ENCODE results near the gene TMEM72.

TMEM72 gene

DNA sequence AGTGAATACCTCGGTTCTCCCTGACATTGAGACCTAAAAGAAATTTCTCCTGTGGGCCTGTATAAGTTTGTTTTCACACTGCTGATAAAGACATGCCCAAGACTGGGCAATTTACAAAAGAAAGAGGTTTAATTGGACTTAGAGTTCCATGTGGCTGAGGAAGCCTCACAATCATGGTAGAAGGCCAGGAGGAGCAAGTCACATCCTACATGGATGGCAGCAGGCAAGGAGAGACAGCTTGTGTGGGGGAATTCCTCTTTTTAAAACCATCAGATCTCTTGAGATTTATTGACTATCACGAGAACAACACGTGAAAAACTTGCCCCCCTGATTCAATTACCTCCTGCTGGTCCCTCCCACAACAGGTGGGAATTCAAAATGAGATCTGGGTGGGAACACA lies 6.7 kb downstream of the TMEM72 start:
- peaks cover 0 to 5% of the 10 kb centered on the region in 2 donors for H3K36me3 Mint-ChIP-seq
- ATAC-seq (replicated peaks), result no peak
- peaks cover 6 to 11% of the 10 kb centered on the region in 2 donors for H3K4me1 Mint-ChIP-seq
- no peak overlapping the region for H3K27ac Mint-ChIP-seq
- H3K4me3 Mint-ChIP-seq, result no peak overlapping the region
- no peak for DNase-seq
- peaks cover 6 to 8% of the 10 kb centered on the region in 2 donors for H3K9me3 Mint-ChIP-seq
- H3K27me3 Mint-ChIP-seq, result peaks cover 0 to 5% of the 10 kb centered on the region in 2 donors

DNA sequence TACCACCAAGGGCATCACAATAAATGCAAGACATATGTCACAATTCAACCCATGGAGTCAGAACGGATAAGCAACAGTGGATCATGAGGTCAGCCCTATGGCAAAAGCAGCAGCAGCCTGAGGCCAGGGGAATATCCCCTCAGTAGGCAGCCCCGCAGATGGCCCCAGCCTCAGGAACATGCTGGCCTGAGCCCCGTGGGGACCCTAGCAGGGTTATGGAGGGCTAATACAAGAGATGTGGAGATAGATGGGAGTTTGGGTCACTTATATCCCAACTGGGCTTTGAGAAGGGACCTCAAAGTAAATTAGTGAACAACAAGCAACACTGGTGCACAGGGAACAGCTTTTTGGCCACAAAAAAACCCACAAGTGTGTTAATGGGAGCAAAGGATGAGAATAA lies 9.1 kb downstream of the TMEM72 start:
- Mint-ChIP-seq H3K27me3 (peaks cover 0 to 5% of the 10 kb centered on the region in 2 donors), H3K27ac (no peak overlapping the region), H3K36me3 (peaks cover 0 to 5% of the 10 kb centered on the region in 2 donors), H3K4me1 (no peaks in the 10 kb centered on the region), H3K4me3 (no peak overlapping the region), H3K9me3 (peaks cover 6 to 8% of the 10 kb centered on the region in 2 donors)
- DNase-seq, result no peak
- ATAC-seq (replicated peaks), result no peak

DNA sequence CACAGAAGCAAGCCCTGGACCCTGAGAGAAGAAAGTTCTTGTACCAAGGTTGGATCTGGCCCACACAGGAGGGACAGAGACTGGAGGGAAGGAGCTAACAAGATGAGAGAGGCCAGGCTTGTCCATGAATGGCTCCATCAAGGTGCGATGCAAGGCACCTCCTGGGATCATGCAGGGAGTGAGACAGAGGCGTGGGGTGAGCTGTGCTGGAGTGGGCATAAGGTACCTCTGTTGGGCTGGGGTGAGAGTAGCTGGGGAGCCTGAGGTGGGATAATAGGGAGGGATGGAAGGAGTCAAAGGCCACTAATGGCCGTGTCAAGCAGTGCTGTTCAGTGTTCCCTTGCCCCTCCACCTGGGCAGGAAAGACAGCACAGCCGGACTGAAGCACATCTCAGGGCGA lies 9.9 kb downstream of the TMEM72 start:
- no peak overlapping the region for H3K27ac Mint-ChIP-seq
- no peak for DNase-seq
- H3K36me3 Mint-ChIP-seq, result peaks cover 0 to 5% of the 10 kb centered on the region in 2 donors

DNA sequence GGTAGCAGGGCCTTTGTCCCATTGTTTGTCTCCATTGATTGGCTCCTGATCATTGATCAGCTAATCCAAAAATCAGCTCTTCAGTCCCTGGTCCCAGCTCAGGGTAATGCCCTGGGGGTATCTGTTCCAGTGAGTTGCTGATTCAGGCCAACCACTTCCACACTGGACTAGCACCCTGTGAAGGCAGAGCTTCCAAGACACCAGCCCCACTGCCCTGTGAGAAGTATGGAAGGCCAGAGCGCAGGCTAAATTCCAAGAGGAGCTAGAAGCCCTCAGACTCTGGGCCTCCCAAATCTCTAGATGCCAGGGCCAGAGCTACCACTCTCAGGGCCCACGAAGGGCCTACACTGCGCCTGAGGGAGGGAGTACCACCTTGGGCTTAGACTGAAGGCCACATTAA lies 10.4 kb downstream of the TMEM72 start:
- Mint-ChIP-seq H3K27me3 (peaks cover 0 to 5% of the 10 kb centered on the region in 2 donors), H3K4me3 (no peak overlapping the region), H3K36me3 (peaks cover 0 to 5% of the 10 kb centered on the region in 2 donors), H3K9me3 (peaks cover 6 to 8% of the 10 kb centered on the region in 2 donors), H3K4me1 (no peaks in the 10 kb centered on the region), H3K27ac (no peak overlapping the region)
- ATAC-seq (replicated peaks) (no peak), DNase-seq (no peak)

More for the DNA sequence above, 9.9 kb downstream of the TMEM72 start:
- Mint-ChIP-seq H3K27me3 (peaks cover 0 to 5% of the 10 kb centered on the region in 2 donors), H3K9me3 (peaks cover 6 to 8% of the 10 kb centered on the region in 2 donors), H3K4me3 (no peak overlapping the region), H3K4me1 (no peaks in the 10 kb centered on the region)
- no peak for ATAC-seq (replicated peaks)

DNA sequence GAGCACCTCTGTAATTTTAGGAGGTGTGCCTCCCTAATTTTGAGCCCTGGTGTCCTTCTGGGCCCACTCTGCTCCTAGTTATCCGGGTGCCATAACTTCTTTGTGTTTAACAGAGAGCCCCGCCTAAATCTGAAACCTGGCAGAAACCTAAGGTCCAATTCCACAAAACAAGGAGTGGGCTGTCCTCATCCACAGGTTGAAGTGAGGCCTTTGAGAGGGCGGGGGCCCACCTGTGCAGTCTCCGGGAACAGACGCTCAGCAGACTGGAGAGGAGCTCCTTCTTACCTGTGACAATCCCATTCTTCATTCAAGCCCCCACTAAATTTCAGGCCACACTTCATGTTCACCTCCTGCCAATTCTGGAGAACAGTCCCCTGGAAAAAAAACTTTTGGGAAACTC lies 10.9 kb downstream of the TMEM72 start:
- H3K27ac Mint-ChIP-seq, result no peak overlapping the region
- no peak for ATAC-seq (replicated peaks)
- no peak overlapping the region for H3K4me3 Mint-ChIP-seq
- no peak for DNase-seq
- peaks cover 0 to 5% of the 10 kb centered on the region in 2 donors for H3K27me3 Mint-ChIP-seq
- H3K9me3 Mint-ChIP-seq, result peaks cover 6 to 8% of the 10 kb centered on the region in 2 donors
- H3K4me1 Mint-ChIP-seq, result no peaks in the 10 kb centered on the region
- peaks cover 0 to 5% of the 10 kb centered on the region in 2 donors for H3K36me3 Mint-ChIP-seq

DNA sequence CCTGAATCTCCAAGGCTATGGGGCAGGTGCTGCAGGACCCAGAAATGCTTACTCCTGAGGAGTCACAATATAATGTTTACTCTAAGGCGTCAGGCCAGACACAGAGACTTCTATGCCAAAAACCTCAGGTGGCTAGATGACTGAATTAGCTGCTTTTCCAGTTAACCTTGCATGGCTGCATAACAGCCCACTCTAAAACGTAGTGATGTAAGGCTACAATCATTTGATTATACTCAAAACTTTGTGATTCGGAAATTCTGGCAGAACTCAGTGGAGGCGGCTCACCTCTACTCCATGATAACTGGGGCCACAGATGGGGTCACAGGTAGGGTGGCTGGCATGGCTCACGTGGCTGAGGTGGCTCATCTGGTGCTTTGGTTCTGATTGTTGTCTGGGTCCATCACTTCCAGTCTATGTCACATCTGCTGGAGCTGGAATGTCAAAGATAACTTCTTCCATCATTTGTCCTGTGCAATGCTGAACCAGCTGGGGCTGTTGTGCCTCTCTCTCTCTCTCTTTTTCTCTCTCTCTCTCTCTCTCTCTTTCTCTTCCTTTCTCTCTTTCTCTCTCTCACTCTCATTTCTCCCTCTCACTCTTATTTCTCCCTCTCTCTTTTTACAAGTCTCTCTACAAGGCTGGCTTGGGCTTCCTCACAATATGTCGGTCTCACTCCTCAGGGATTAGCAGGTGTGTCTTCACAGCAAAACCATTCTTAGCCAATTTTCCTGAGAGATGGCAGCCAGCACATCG lies 11.8 kb downstream of the TMEM72 start:
- ATAC-seq (replicated peaks) (no peak), DNase-seq (no peak)
- peaks cover under 1 to 2% of the 10 kb centered on the region in 2 donors for H3K9me3 Mint-ChIP-seq
- no peaks in the 10 kb centered on the region for H3K36me3 Mint-ChIP-seq
- no peak overlapping the region for H3K27ac Mint-ChIP-seq
- H3K27me3 Mint-ChIP-seq, result no peaks in the 10 kb centered on the region
- H3K4me1 Mint-ChIP-seq, result no peaks in the 10 kb centered on the region
- no peak overlapping the region for H3K4me3 Mint-ChIP-seq

DNA sequence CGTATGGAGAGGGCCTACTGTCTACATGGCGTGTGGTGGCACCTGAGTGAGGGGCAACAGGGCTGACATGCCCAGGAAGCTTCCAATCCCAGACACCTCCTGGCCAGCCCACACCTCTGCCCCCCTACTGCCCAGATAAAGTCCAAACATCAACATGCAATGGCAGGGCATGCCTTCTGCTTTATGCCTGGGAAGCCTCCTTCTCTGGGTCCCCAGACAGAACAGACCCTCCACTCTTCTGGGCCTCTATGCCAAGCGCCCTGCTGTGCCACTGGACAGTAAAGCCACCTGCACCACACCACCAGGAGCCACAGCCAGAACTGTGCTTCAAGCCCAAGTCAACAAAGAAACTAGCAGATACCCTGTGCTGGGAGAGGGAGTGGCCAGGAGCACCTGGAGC lies 12.5 kb downstream of the TMEM72 start:
- H3K4me3 Mint-ChIP-seq, result no peak overlapping the region
- DNase-seq, result no peak
- no peaks in the 10 kb centered on the region for H3K36me3 Mint-ChIP-seq
- no peaks in the 10 kb centered on the region for H3K9me3 Mint-ChIP-seq
- ATAC-seq (replicated peaks), result no peak
- H3K27me3 Mint-ChIP-seq, result no peaks in the 10 kb centered on the region
- no peak overlapping the region for H3K27ac Mint-ChIP-seq
- no peaks in the 10 kb centered on the region for H3K4me1 Mint-ChIP-seq

DNA sequence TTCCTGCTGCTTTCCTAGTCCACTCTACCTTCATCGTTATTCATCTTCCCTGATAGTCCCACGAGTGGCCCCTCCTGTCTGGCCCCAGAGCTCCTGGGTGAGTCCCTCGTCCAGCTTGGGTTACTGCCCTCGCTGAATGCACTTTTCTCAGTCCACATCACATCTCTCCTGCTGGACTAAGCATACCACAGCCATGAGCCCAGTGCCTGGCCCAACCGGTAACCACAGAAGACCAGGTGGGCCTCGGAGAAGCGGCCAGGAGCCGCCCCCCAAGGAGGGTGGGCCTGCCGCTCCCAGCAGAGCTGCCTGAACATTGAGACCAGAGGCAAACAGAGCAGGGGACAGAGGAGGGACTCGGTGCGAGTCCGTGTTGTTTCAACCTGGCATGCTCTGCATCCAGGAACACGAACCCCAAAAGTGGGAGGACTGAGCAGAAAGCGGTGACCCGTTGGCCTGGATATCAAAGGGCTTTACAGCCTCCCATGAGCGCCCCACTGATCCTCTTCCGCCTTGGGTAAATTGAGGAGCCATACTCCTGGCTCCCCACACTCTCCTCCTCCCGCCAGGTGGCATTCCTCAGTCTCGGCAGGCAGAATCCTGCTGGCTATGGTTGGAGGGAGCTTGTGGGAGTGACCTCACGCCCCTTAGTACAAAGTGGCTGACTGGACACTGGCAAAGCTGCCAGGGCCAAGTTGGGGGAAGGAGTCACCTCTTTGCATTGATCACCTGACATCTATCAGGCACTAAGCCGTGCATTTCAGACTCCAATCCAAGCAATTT lies 13.3 kb downstream of the TMEM72 start:
- Mint-ChIP-seq H3K36me3 (no peaks in the 10 kb centered on the region), H3K9me3 (no peaks in the 10 kb centered on the region), H3K27me3 (no peaks in the 10 kb centered on the region), H3K27ac (no peak overlapping the region), H3K4me1 (no peaks in the 10 kb centered on the region), H3K4me3 (no peak overlapping the region)
- ATAC-seq (replicated peaks), result no peak
- no peak for DNase-seq

DNA sequence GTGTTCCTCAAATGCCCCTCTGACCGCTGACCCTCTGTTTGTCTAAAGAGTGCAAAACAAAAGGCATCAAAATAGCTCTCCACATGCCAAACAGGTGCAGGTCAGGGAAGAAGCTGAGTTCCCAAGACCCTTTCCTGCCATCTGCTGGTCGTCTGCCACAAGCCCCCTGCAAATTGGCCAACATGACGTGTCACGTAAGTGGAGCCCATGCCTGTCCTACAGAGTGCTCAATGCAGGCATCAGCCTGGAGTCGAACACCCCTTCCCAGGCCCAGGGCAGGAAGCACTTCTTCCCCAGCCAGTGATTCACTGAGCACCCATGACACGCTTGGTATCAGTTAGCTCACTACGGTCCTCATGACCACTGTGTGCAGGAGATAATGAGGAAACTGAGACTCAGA lies 14.1 kb downstream of the TMEM72 start:
- H3K27me3 Mint-ChIP-seq, result peaks cover 0 to 4% of the 10 kb centered on the region in 2 donors
- peak in 1 of 2 donors; percentile 3 for ATAC-seq (replicated peaks)

DNA sequence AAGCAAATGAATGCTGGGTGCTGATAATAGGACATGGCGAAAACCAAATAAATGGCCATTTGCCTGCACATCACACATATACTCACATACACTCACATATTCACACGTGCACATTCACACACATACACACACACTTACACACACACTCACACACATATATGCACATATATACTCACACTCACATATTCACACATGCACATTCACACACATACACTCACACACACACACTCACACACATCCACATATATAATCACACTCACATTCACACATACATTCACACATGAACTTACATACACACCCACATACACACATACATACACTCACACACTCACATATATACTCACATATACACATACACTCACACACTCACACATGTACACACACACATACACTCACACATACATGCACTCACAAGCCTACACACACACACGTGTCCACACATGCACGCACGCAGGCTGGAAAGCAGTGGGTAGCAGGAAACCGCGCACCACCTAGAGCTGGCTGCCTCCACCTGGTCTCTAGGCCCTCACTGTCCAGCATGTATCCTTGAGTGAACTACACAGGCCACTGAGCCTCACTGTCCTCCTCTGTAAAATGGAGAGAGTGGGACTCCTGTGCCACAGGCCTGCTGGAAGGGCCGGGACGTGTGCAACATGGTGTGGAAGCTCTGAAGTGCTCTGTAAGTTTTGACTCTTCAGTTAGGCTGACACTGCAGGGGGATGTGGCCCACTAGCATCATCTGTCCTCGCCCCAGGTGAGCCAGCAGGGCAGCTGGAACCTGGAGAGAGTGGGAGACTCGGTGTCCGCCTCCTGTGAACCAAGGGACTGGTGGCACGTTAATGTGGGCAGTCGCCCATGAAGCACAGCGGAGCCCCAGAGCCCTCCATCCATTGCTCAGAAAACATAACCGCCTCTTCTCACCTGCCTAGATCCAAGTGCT lies 14.9 kb downstream of the TMEM72 start:
- no peak for DNase-seq
- Mint-ChIP-seq H3K36me3 (no peaks in the 10 kb centered on the region), H3K27ac (no peak overlapping the region), H3K9me3 (no peaks in the 10 kb centered on the region), H3K27me3 (peaks cover 0 to 4% of the 10 kb centered on the region in 2 donors), H3K4me3 (no peak overlapping the region), H3K4me1 (no peaks in the 10 kb centered on the region)
- ATAC-seq (replicated peaks), result no peak

More for the DNA sequence above, 14.1 kb downstream of the TMEM72 start:
- H3K4me3 Mint-ChIP-seq, result no peak overlapping the region
- DNase-seq, result no peak
- no peaks in the 10 kb centered on the region for H3K36me3 Mint-ChIP-seq
- no peak overlapping the region for H3K27ac Mint-ChIP-seq
- H3K9me3 Mint-ChIP-seq, result no peaks in the 10 kb centered on the region
- H3K4me1 Mint-ChIP-seq, result no peaks in the 10 kb centered on the region

DNA sequence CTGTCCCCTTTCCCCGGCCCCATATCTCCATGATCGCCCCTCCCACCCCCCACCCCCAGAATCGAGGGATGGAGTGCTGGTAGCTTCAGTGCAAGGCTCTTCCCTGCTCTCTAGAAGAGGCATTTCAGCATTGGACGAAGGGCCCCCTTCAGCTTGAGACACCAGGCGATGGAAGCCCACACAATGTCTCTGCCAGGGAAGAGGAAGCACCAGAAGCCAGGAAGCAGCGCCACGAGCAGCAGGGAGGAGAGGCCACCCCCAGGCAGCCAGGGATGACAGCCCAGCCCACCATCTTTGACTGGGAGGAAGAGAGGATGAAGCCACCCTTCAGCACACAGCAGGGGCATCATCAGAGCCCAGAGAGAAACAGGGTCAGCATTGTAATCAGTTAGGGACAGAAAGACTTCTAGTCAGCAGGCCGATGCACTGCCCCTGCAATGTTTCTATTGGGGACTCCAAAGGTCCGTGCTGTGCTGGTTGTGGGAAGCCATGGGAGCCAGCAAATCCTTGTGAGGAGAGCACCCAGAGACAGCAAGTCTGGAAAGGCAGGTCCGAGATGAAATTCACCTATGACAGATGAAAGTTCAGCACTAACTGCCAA lies 15.7 kb downstream of the TMEM72 start:
- no peak overlapping the region for H3K27ac Mint-ChIP-seq
- no peak overlapping the region for H3K4me3 Mint-ChIP-seq
- ATAC-seq (replicated peaks) (no peak), DNase-seq (no peak)
- H3K4me1 Mint-ChIP-seq, result no peaks in the 10 kb centered on the region
- H3K9me3 Mint-ChIP-seq, result no peaks in the 10 kb centered on the region
- no peaks in the 10 kb centered on the region for H3K36me3 Mint-ChIP-seq
- peaks cover 0 to 4% of the 10 kb centered on the region in 2 donors for H3K27me3 Mint-ChIP-seq

DNA sequence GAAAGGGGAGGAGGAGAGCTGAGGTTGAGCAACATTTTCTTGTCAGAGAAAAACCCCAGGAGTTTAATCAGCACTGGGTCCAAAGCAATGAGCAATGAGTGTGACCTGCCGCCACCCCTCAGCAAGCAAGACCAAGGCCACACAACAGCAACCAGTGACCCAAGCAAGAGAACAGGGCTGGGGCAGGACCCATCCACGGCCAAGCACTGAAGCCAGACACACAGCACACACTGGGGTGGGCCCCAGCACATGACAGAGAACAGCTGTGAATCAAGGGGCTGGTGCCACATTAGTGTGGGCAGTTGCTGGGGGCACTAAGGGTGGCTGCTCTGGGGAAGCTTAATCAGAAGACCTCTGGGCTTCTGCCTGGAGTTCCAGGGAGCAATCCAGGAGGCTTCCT lies 16.2 kb downstream of the TMEM72 start:
- peaks cover 0 to 4% of the 10 kb centered on the region in 2 donors for H3K27me3 Mint-ChIP-seq
- DNase-seq, result no peak
- no peak for ATAC-seq (replicated peaks)
- no peaks in the 10 kb centered on the region for H3K9me3 Mint-ChIP-seq
- no peaks in the 10 kb centered on the region for H3K36me3 Mint-ChIP-seq
- H3K4me3 Mint-ChIP-seq, result no peak overlapping the region
- H3K27ac Mint-ChIP-seq, result no peak overlapping the region
- no peaks in the 10 kb centered on the region for H3K4me1 Mint-ChIP-seq

DNA sequence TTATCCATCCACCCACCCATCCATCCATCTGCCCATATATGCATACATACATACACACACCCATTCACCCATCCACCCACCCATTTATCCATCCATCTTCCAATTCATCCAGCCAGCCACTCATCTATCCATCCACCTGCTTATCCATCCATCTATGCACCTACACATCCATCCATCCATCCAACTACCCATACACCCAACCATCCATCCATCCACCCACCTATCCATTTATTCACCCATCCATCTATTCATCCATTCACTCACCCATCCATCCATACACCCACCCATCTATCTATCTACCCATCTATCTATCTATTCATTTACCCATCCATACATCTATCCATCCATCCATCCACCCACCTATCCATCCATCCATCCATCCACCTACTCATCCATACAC lies 17.3 kb downstream of the TMEM72 start:
- H3K4me3 Mint-ChIP-seq, result no peak overlapping the region
- H3K4me1 Mint-ChIP-seq, result peaks cover 0 to 6% of the 10 kb centered on the region in 2 donors
- H3K36me3 Mint-ChIP-seq, result no peaks in the 10 kb centered on the region
- no peaks in the 10 kb centered on the region for H3K9me3 Mint-ChIP-seq
- ATAC-seq (replicated peaks), result no peak
- no peak for DNase-seq
- no peak overlapping the region for H3K27ac Mint-ChIP-seq
- peaks cover 0 to 4% of the 10 kb centered on the region in 2 donors for H3K27me3 Mint-ChIP-seq

Measured in stimulated activated naive B cell treated with anti-CD40 and anti-IgM and Interleukin-4, amounts not matched to agents 10 μg/mL and 1 μg/mL and 100 μg/mL, for 72 hours (primary cell).